GM23248 (cell line): ENCODE measurements around the gene RINL. TPM values are rescaled to one million over a fixed set of nuclear protein-coding genes. Genes with fewer than 3 reads are reported as not detected.
"Not testable (repeated sequence)": the region's sequence is repeated elsewhere in the genome, so short reads cannot be mapped to it uniquely, and the experiment has no call there.

Experiments used
- DNase-seq: peaks from one replicate; pipeline ENCODE4 v3.0.0-alpha.2; 2015
- H2AFZ ChIP-seq: fragments of 200-600 bp; sonication (generic); 2 replicates; pipeline ENCODE4 v1.6.1; 2016; ENCODE audit warnings: antibody characterized with exemption
- H3F3A ChIP-seq: fragments of 200-600 bp; sonication (generic); 2 replicates; pipeline ENCODE4 v1.6.1; 2016; ENCODE audit warnings: mild to moderate bottlenecking, antibody characterized with exemption, mixed run types; ENCODE audit not compliant: insufficient read depth
- H3K27ac ChIP-seq: fragments of 200-600 bp; sonication (generic); 2 replicates; pipeline ENCODE4 v1.5.1; 2016; ENCODE audit warnings: mild to moderate bottlenecking
- H3K27me3 ChIP-seq: fragments of 200-600 bp; sonication (generic); replicated peaks from 2 replicates; pipeline ENCODE4 v1.6.1; 2016; ENCODE audit warnings: mild to moderate bottlenecking; ENCODE audit not compliant: insufficient read depth
- H3K36me3 ChIP-seq: fragments of 200-600 bp; sonication (generic); 2 replicates; pipeline ENCODE4 v1.6.1; 2016; ENCODE audit warnings: low read depth, mild to moderate bottlenecking
- H3K4me1 ChIP-seq: fragments of 200-600 bp; sonication (generic); 2 replicates; pipeline ENCODE4 v1.6.1; 2016; ENCODE audit warnings: mild to moderate bottlenecking; ENCODE audit not compliant: insufficient read depth
- H3K4me2 ChIP-seq: fragments of 200-600 bp; sonication (generic); one replicate; pipeline ENCODE4 v1.6.1; 2016; ENCODE audit warnings: mild to moderate bottlenecking; ENCODE audit not compliant: unreplicated experiment
- H3K4me3 ChIP-seq: fragments of 200-600 bp; sonication (generic); 2 replicates; pipeline ENCODE4 v1.5.1; 2016; ENCODE audit warnings: mild to moderate bottlenecking
- H3K79me2 ChIP-seq: fragments of 200-600 bp; sonication (generic); 2 replicates; pipeline ENCODE4 v1.6.1; 2016; ENCODE audit warnings: mild to moderate bottlenecking; ENCODE audit not compliant: insufficient read depth
- H3K9ac ChIP-seq: fragments of 200-600 bp; sonication (generic); 2 replicates; pipeline ENCODE4 v1.6.1; 2016; ENCODE audit warnings: mild to moderate bottlenecking
- H3K9me2 ChIP-seq: fragments of 200-600 bp; sonication (generic); 2 replicates; pipeline ENCODE4 v1.6.1; 2016; ENCODE audit warnings: mixed run types, mild to moderate bottlenecking, moderate library complexity; ENCODE audit not compliant: insufficient read depth
- H3K9me3 ChIP-seq: fragments of 200-600 bp; sonication (generic); one replicate; pipeline ENCODE4 v1.6.1; 2017; ENCODE audit warnings: low read depth
- H4K20me1 ChIP-seq: fragments of 200-600 bp; sonication (generic); 2 replicates; pipeline ENCODE4 v1.6.0; 2016; ENCODE audit not compliant: insufficient read depth
- EZH2 ChIP-seq: fragments of 200-600 bp; sonication (generic); IDR thresholded peaks from 2 replicates; pipeline ENCODE4 v1.6.1; 2018; ENCODE audit warnings: antibody characterized with exemption, mild to moderate bottlenecking; ENCODE audit not compliant: insufficient read depth, poor library complexity, severe bottlenecking
- EZH2phosphoT487 ChIP-seq: fragments of 200-600 bp; sonication (generic); IDR thresholded peaks from 2 replicates; pipeline ENCODE4 v1.6.1; 2018; ENCODE audit warnings: antibody characterized with exemption, moderate library complexity, mild to moderate bottlenecking, low read depth; ENCODE audit not compliant: insufficient read depth
- WGBS, 2 experiments: methylation state at CpG; one replicate each; pipeline ENCODE4 v1.1.6; 2015 to 2017; ENCODE audit warnings: low lambda C conversion rate in 2 of 2, low coverage in 1 of 2; ENCODE audit errors: missing lambda C conversion rate in 2 of 2; 5-methylcytosine and 5-hydroxymethylcytosine counted together
- in situ Hi-C: fragments of 300-500 bp; cut with MboI; formaldehyde crosslinking; loops from 2 replicates; pipeline ENCODE4 v1.15.0; 2020
- polyA plus RNA-seq: library from polyadenylated mRNA; unstranded; fragments of >200 nt; fragmentation: Nextera tagmentation; extraction: Ambion mirVana; gene quantifications from 2 replicates; pipeline ENCODE4 v1.2.1, GENCODE V29; 2016
- total RNA-seq: library from RNA; depleted of rRNA; stranded (reverse); fragments of >200 nt; shearing (Covaris generic); gene quantifications from 2 replicates; pipeline ENCODE4 v1.2.3, GENCODE V29; 2014

The RINL gene
- total and polyA plus RNA-seq, 2 experiments from 2014 or later: 2.0 to 5.8 TPM

- H2AFZ ChIP-seq: no peak overlapping the region
- H3K27ac ChIP-seq: no peak overlapping the region
- no peaks in the 10 kb centered on the region for H3K27me3 ChIP-seq
- WGBS, 2 experiments: 91% methylated on average over 10 of the region's 10 CpGs
- H3K79me2 ChIP-seq: no peaks in the 10 kb centered on the region
- H3K36me3 ChIP-seq: no peaks in the 10 kb centered on the region
- H3K4me1 ChIP-seq: no peaks in the 10 kb centered on the region
- no peak overlapping the region for H3K9ac ChIP-seq
- no peaks in the 10 kb centered on the region for H3K9me3 ChIP-seq
- H3K4me3 ChIP-seq: no peak overlapping the region
- in situ Hi-C loops: no loop called here
- DNase-seq: no peak
- no peaks in the 10 kb centered on the region for H4K20me1 ChIP-seq
- H3K4me2 ChIP-seq: no peak overlapping the region
- H3F3A ChIP-seq: no peaks in the 10 kb centered on the region
- TF ChIP-seq EZH2phosphoT487 (no peak), EZH2 (no peak)
- H3K9me2 ChIP-seq: no peaks in the 10 kb centered on the region
Observed at GRCh38 chr19:38867171-38867780, 10.8 kb downstream of the RINL start.

GRCh38 chr19:38862321-38863059 lies 15.6 kb downstream of the RINL start:
- Histone ChIP-seq H3F3A (no peaks in the 10 kb centered on the region), H3K4me1 (no peaks in the 10 kb centered on the region), H3K9me2 (no peaks in the 10 kb centered on the region), H3K9ac (no peak overlapping the region), H3K4me3 (no peak overlapping the region), H3K36me3 (no peaks in the 10 kb centered on the region), H3K27me3 (no peaks in the 10 kb centered on the region), H3K4me2 (no peak overlapping the region), H3K9me3 (no peaks in the 10 kb centered on the region), H3K79me2 (no peaks in the 10 kb centered on the region), H4K20me1 (no peaks in the 10 kb centered on the region), H3K27ac (no peak overlapping the region), H2AFZ (no peak overlapping the region)
- in situ Hi-C loops: no loop called here
- WGBS, 2 experiments: 12% methylated on average over 10 of the region's 10 CpGs
- TF ChIP-seq EZH2 (no peak), EZH2phosphoT487 (no peak)
- peak; percentile 36 for DNase-seq

GRCh38 chr19:38861368-38861767 lies 16.7 kb downstream of the RINL start:
- H3K36me3 ChIP-seq: no peaks in the 10 kb centered on the region
- no peak overlapping the region for H2AFZ ChIP-seq
- no peaks in the 10 kb centered on the region for H3K27me3 ChIP-seq
- no peak overlapping the region for H3K4me2 ChIP-seq
- H3K9me3 ChIP-seq: no peaks in the 10 kb centered on the region
- no peaks in the 10 kb centered on the region for H4K20me1 ChIP-seq
- in situ Hi-C loops: no loop called here
- no peak overlapping the region for H3K27ac ChIP-seq
- H3K9ac ChIP-seq: no peak overlapping the region
- TF ChIP-seq EZH2phosphoT487 (no peak), EZH2 (no peak)
- no peaks in the 10 kb centered on the region for H3K79me2 ChIP-seq
- H3K9me2 ChIP-seq: no peaks in the 10 kb centered on the region
- no peaks in the 10 kb centered on the region for H3F3A ChIP-seq
- H3K4me3 ChIP-seq: no peak overlapping the region
- no peaks in the 10 kb centered on the region for H3K4me1 ChIP-seq
- DNase-seq: no peak
- WGBS, 2 experiments: 90 to 91% methylated on average over 3 of the region's 3 CpGs

GRCh38 chr19:38859631-38860204 lies 18.4 kb downstream of the RINL start:
- H4K20me1 ChIP-seq, H3K4me3 ChIP-seq, H3K36me3 ChIP-seq, H3F3A ChIP-seq, DNase-seq, H3K79me2 ChIP-seq, in situ Hi-C loops, H2AFZ ChIP-seq, H3K9me3 ChIP-seq, H3K27ac ChIP-seq, H3K9me2 ChIP-seq, H3K4me1 ChIP-seq, H3K4me2 ChIP-seq, H3K27me3 ChIP-seq, H3K9ac ChIP-seq: not testable (repeated sequence)
- WGBS, 2 experiments: 48 to 51% methylated on average over 21 of the region's 21 CpGs
